DOHH2 (cell line): Measurements from ENCODE around the gene RANBP10.

Experiments used
- CTCF ChIP-seq: fragments of 200-600 bp; sonication (generic); IDR thresholded peaks from one replicate; pipeline ENCODE4 v1.5.1; 2014; ENCODE audit warnings: antibody characterized with exemption, mild to moderate bottlenecking, low read depth, low read length; ENCODE audit not compliant: poor library complexity, severe bottlenecking
- EZH2phosphoT487 ChIP-seq: fragments of 200-600 bp; sonication (generic); IDR thresholded peaks from 2 replicates; pipeline ENCODE4 v1.6.1; 2017; ENCODE audit warnings: borderline replicate concordance, mild to moderate bottlenecking, antibody characterized with exemption, low read length, moderate library complexity, mixed read lengths

DNA sequence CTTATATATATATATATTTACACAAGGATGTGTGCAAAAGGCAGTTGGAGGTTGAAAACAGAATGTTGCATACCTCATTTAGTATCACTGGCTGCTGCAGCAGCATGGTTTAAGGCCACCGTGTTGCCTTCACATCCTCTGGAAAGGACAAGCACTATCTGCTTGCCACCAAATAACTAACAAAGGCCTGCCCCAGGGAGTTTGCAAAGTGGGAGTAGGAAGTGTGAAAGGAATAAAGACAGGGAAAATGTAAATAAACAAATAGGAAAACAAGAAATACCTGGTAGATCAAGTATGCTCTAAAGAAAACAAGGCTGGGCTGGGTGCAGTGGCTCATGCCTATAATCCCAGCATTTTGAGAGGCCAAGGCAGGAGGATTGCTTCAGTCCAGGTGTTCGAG lies 53.7 kb downstream of the RANBP10 start:
- no peak for TF ChIP-seq CTCF
- TF ChIP-seq EZH2phosphoT487 = no peak
